HEK293 (cell line): ENCODE results near the gene HPGD.

Experiments
- YY1 ChIP-seq: fragments of 450-650 bp; formaldehyde crosslinking; IDR thresholded peaks from 2 replicates; pipeline ENCODE4 v1.5.1; 2018; ENCODE audit warnings: missing biosample characterization, missing genetic modification characterization
- ZBTB21 ChIP-seq: fragments of 450-650 bp; formaldehyde crosslinking; IDR thresholded peaks from 2 replicates; pipeline ENCODE4 v1.5.1; 2017; ENCODE audit warnings: missing biosample characterization, missing genetic modification characterization
- ZBTB7A ChIP-seq: fragments of 450-650 bp; formaldehyde crosslinking; IDR thresholded peaks from 2 replicates; pipeline ENCODE4 v1.5.1; 2016; ENCODE audit warnings: low read depth, missing biosample characterization, missing genetic modification characterization
- ZNF423 ChIP-seq: fragments of 450-650 bp; formaldehyde crosslinking; IDR thresholded peaks from 2 replicates; pipeline ENCODE4 v1.5.1; 2016; ENCODE audit warnings: missing biosample characterization, missing genetic modification characterization
- ZNF514 ChIP-seq: fragments of 450-650 bp; formaldehyde crosslinking; IDR thresholded peaks from 2 replicates; pipeline ENCODE4 v1.5.1; 2016; ENCODE audit warnings: missing biosample characterization, missing genetic modification characterization
- ZNF518A ChIP-seq: fragments of 450-650 bp; formaldehyde crosslinking; conservative IDR thresholded peaks from 2 replicates; pipeline ENCODE4 v1.5.1; 2016; ENCODE audit warnings: low read depth, missing biosample characterization, missing genetic modification characterization
- ZNF791 ChIP-seq: fragments of 450-650 bp; formaldehyde crosslinking; IDR thresholded peaks from 2 replicates; pipeline ENCODE4 v1.5.1; 2016; ENCODE audit warnings: missing biosample characterization, missing genetic modification characterization
- TF ChIP-seq, protein P1 (sequence below): fragments of 450-650 bp; formaldehyde crosslinking; IDR thresholded peaks from 2 replicates; pipeline ENCODE4 v1.5.1; 2016; ENCODE audit warnings: missing biosample characterization, missing genetic modification characterization
- TF ChIP-seq, protein P2 (sequence below): fragments of 450-650 bp; formaldehyde crosslinking; IDR thresholded peaks from 2 replicates; pipeline ENCODE4 v1.5.1; 2016; ENCODE audit warnings: missing biosample characterization, missing genetic modification characterization

- TF ChIP-seq ZNF514: no peak
- TF ChIP-seq, protein P1, sequence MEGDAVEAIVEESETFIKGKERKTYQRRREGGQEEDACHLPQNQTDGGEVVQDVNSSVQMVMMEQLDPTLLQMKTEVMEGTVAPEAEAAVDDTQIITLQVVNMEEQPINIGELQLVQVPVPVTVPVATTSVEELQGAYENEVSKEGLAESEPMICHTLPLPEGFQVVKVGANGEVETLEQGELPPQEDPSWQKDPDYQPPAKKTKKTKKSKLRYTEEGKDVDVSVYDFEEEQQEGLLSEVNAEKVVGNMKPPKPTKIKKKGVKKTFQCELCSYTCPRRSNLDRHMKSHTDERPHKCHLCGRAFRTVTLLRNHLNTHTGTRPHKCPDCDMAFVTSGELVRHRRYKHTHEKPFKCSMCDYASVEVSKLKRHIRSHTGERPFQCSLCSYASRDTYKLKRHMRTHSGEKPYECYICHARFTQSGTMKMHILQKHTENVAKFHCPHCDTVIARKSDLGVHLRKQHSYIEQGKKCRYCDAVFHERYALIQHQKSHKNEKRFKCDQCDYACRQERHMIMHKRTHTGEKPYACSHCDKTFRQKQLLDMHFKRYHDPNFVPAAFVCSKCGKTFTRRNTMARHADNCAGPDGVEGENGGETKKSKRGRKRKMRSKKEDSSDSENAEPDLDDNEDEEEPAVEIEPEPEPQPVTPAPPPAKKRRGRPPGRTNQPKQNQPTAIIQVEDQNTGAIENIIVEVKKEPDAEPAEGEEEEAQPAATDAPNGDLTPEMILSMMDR (tag by site-specific recombination): no peak
- no peak for TF ChIP-seq ZBTB21 (tag by site-specific recombination)
- no peak for TF ChIP-seq ZNF791 (tag by site-specific recombination)
- no peak for TF ChIP-seq ZBTB7A (tag by site-specific recombination)
- TF ChIP-seq ZNF423 (tag by site-specific recombination): no peak
- no peak for TF ChIP-seq YY1 (tag by site-specific recombination)
- TF ChIP-seq, protein P2, sequence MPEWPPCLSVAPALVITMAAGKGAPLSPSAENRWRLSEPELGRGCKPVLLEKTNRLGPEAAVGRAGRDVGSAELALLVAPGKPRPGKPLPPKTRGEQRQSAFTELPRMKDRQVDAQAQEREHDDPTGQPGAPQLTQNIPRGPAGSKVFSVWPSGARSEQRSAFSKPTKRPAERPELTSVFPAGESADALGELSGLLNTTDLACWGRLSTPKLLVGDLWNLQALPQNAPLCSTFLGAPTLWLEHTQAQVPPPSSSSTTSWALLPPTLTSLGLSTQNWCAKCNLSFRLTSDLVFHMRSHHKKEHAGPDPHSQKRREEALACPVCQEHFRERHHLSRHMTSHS (tag by site-specific recombination): no peak
- no peak for TF ChIP-seq ZNF518A (tag by site-specific recombination)
Observed at GRCh38 chr4:174464949-174465348, 57.3 kb downstream of the HPGD start.
